ENCODE data around the gene PKLR. TPM values are rescaled to one million over a fixed set of nuclear protein-coding genes. Genes with fewer than 3 reads are reported as not detected.
A peak's percentile ranks its signal among the peaks of the same experiment; 100 is the strongest.

Gene PKLR
- total RNA-seq, 1 donor from 2014 or later = not detected

DNA sequence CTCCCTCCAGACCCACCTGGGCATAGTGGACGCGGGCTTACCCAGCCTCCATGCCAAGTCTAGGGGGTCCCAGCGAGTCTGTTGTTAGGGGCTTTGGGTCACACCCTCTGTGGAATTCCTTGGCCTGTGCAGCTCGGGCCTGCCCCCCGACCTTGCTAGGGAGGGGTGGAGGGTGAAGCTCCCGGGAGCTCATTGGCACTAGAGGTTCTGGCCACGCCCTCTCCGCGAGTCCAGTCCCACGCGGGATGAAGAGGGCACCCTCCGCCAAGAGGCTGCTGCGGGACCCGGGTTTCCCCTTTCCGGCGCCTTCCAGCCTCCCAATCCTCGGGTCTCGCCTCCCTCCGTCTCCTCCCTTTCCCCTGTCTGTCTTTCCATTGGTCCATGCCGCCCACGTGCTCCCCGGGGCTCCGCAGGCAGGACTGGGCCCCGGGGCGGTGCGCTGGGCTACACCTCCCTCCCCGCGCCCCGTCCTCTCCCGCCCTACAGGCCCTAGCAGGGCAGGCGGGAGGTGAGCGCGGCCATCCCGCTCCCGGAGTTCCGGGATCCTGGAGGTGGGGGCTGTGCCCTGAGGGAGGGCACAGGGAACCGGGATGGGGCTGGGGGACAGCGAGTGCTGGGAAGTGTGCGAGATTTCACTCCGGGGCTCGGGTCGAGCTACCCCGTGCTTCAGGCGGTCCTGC, 22.9 kb upstream of the PKLR start:
- no peak for TF ChIP-seq CTCF (IDR thresholded peaks at IDR 0.05; ENCODE audit: borderline replicate concordance)
- no peaks in the 10 kb centered on the region for H3K9me3 ChIP-seq (replicated peaks)
- no peaks in the 10 kb centered on the region for H3K27me3 ChIP-seq (ENCODE audit: low read depth)
- peak overlapping the region; percentile 85 for H3K4me3 ChIP-seq
- peaks cover 55% of the 10 kb centered on the region for H3K4me1 ChIP-seq
- DNase-seq = peak; percentile 96
- intact Hi-C loops (cut with micrococcal nuclease) = loop anchor here (5.0 kb wide), 1 partner anchor 47 kb away; the partner anchor contains the start of gene HCN3
- H3K27ac ChIP-seq (replicated peaks) = peak overlapping the region; percentile 99
- peaks cover 28% of the 10 kb centered on the region for H3K36me3 ChIP-seq

- TF ChIP-seq CTCF (IDR thresholded peaks at IDR 0.05; ENCODE audit: borderline replicate concordance) = no peak
- intact Hi-C loops (cut with micrococcal nuclease) = loop anchor here (5.0 kb wide), 1 partner anchor 46 kb away; the partner anchor contains the start of gene HCN3
- peak overlapping the region; percentile 85 for H3K4me3 ChIP-seq
Measured at GRCh38 chr1:155323729-155324036, 22.4 kb upstream of the PKLR start.

DNA sequence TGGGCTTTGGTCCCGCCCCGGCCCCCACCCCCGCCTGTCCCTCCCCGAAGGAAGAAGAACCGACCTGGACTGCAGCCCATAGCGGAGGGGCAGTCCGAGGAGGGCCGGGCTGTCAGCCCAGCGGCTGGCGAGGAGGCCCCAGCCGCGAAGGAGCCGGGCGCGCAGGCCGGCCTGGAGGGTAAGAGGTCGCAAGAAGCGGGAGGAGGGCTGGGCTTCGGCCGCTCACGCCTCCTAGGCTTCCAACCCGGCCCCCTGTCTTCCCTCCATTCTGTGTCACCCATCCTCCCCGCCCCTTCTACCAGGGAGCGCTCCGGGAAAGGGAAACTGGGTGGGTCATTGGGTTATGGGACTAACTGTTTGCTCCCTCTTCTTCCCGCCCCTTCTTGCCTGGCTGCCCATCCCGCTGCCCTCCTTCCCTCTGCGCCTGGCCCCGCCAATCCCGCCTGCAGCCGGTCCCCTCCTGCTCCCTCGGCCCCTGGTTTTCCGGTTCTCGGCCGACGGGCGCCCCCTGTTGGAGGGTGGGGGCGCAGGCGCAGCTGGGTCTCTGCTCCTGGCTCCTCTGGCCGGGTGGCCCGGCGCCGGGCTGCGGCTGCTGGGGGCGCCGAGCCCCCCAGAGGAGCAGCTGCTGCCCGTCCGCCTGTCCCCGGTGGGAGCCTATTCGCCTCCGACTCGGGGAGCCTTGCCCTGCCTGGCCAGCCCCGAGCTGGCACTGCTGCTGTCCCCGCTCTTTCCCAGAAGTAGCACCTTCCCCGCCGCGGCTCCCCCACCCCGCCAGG, 21.9 kb upstream of the PKLR start:
- peak; percentile 96 for TF ChIP-seq CTCF (IDR thresholded peaks at IDR 0.05; ENCODE audit: borderline replicate concordance)
- peaks cover 55% of the 10 kb centered on the region for H3K4me1 ChIP-seq
- H3K27ac ChIP-seq (replicated peaks) = peak overlapping the region; percentile 99
- no peaks in the 10 kb centered on the region for H3K27me3 ChIP-seq (ENCODE audit: low read depth)
- H3K36me3 ChIP-seq = peaks cover 26% of the 10 kb centered on the region
- H3K9me3 ChIP-seq (replicated peaks) = no peaks in the 10 kb centered on the region
- H3K4me3 ChIP-seq = peak overlapping the region; percentile 85
- intact Hi-C loops (cut with micrococcal nuclease) = loop anchor here (5.0 kb wide), 1 partner anchor 46 kb away; the partner anchor contains the start of gene HCN3
- DNase-seq = peak; percentile 90

More at GRCh38 chr1:155323729-155324036, 22.4 kb upstream of the PKLR start:
- peak; percentile 90 for DNase-seq
- Histone ChIP-seq H3K27me3 (ENCODE audit: low read depth) (no peaks in the 10 kb centered on the region), H3K4me1 (peaks cover 55% of the 10 kb centered on the region), H3K9me3 (replicated peaks) (no peaks in the 10 kb centered on the region), H3K27ac (replicated peaks) (peak overlapping the region; percentile 99), H3K36me3 (peaks cover 26% of the 10 kb centered on the region)

DNA sequence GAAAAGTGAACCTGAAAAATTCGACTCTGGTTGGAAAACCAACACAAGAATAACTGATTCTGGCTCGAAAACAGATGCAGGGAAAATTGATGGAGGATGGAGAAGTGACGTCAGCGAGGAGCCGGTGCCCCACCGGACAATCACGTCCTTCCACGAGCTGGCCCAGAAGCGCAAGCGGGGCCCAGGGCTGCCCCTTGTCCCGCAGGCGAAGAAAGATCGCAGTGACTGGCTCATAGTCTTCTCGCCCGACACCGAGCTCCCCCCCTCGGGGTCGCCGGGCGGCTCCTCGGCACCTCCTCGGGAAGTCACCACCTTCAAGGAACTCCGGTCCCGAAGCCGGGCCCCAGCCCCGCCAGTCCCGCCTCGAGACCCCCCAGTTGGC, 21.3 kb upstream of the PKLR start:
- TF ChIP-seq CTCF (IDR thresholded peaks at IDR 0.05; ENCODE audit: borderline replicate concordance) = no peak
- intact Hi-C loops (cut with micrococcal nuclease) = loop anchor here (5.0 kb wide), 1 partner anchor 45 kb away; the partner anchor contains the start of gene HCN3
- DNase-seq = no peak

GRCh38 chr1:155321639-155322503, 20.6 kb upstream of the PKLR start:
- peaks cover 22% of the 10 kb centered on the region for H3K36me3 ChIP-seq
- DNase-seq = no peak
- H3K4me1 ChIP-seq = peaks cover 55% of the 10 kb centered on the region
- H3K27ac ChIP-seq (replicated peaks) = peak overlapping the region; percentile 99
- intact Hi-C loops (cut with micrococcal nuclease) = loop anchor here (5.0 kb wide), 1 partner anchor 45 kb away; the partner anchor contains the start of gene HCN3
- H3K27me3 ChIP-seq (ENCODE audit: low read depth) = no peaks in the 10 kb centered on the region
- no peaks in the 10 kb centered on the region for H3K9me3 ChIP-seq (replicated peaks)
- peak overlapping the region; percentile 85 for H3K4me3 ChIP-seq
- no peak for TF ChIP-seq CTCF (IDR thresholded peaks at IDR 0.05; ENCODE audit: borderline replicate concordance)

More for the DNA sequence above, 21.3 kb upstream of the PKLR start:
- H3K4me1 ChIP-seq = peaks cover 55% of the 10 kb centered on the region
- peaks cover 26% of the 10 kb centered on the region for H3K36me3 ChIP-seq
- H3K27ac ChIP-seq (replicated peaks) = peak overlapping the region; percentile 99
- no peaks in the 10 kb centered on the region for H3K9me3 ChIP-seq (replicated peaks)
- H3K27me3 ChIP-seq (ENCODE audit: low read depth) = no peaks in the 10 kb centered on the region
- H3K4me3 ChIP-seq = peak overlapping the region; percentile 85
